CD4-positive, alpha-beta T cell treated with Interleukin-6 at 100 ng/mL for 8 hours (primary cell): ENCODE data around the gene UCN3.

Source experiments
- DNase-seq: peaks from one replicate; pipeline ENCODE4 v3.0.0-alpha.2; 2020; ENCODE audit warnings: mixed read lengths, low spot score

The UCN3 gene

GRCh38 chr10:5364890-5365338 lies at the start of gene UCN3:
UCN3 (plus strand) TSS chr10:5364966; CDS start chr10:5373721, 8,755 bp downstream.
- no peak for DNase-seq

GRCh38 chr10:5317547-5318107 lies 47.1 kb upstream of the UCN3 start:
- peak; percentile 69 for DNase-seq

GRCh38 chr10:5318148-5318547 lies 46.6 kb upstream of the UCN3 start:
- DNase-seq, result no peak

- no peak for DNase-seq
These were observed 44.9 kb upstream of the UCN3 start for GRCh38 chr10:5319863-5320262.

GRCh38 chr10:5321273-5321672 lies 43.5 kb upstream of the UCN3 start:
- no peak for DNase-seq

- DNase-seq, result no peak
These were observed 41.3 kb upstream of the UCN3 start for GRCh38 chr10:5323446-5323845.

GRCh38 chr10:5325076-5325475 lies 39.7 kb upstream of the UCN3 start:
- DNase-seq, result no peak

- DNase-seq, result no peak
These were observed 30.4 kb upstream of the UCN3 start for GRCh38 chr10:5334196-5334880.

- DNase-seq, result no peak
These were observed 26.8 kb upstream of the UCN3 start for GRCh38 chr10:5338010-5338409.

GRCh38 chr10:5343092-5343491 lies 21.7 kb upstream of the UCN3 start:
- no peak for DNase-seq

GRCh38 chr10:5343561-5343960 lies 21.2 kb upstream of the UCN3 start:
- DNase-seq, result peak; percentile 20

GRCh38 chr10:5343979-5344378 lies 20.8 kb upstream of the UCN3 start:
- no peak for DNase-seq

- no peak for DNase-seq
These were observed 20.0 kb upstream of the UCN3 start for GRCh38 chr10:5344746-5345145.

- no peak for DNase-seq
These were observed 17.9 kb upstream of the UCN3 start for GRCh38 chr10:5346881-5347280.

GRCh38 chr10:5349362-5349761 lies 15.4 kb upstream of the UCN3 start:
- DNase-seq, result no peak

GRCh38 chr10:5354068-5354467 lies 10.7 kb upstream of the UCN3 start:
- DNase-seq, result no peak

GRCh38 chr10:5355594-5356301 lies 9.0 kb upstream of the UCN3 start:
- no peak for DNase-seq

- no peak for DNase-seq
These were observed 8.4 kb upstream of the UCN3 start for GRCh38 chr10:5356302-5356763.

- DNase-seq, result no peak
These were observed 4.3 kb upstream of the UCN3 start for GRCh38 chr10:5360318-5360915.

GRCh38 chr10:5361966-5362365 lies 2.8 kb upstream of the UCN3 start:
- DNase-seq, result no peak

- DNase-seq, result no peak
These were observed 1.9 kb upstream of the UCN3 start for GRCh38 chr10:5362873-5363272.

GRCh38 chr10:5364374-5364773 lies 392 bp upstream of the UCN3 start:
- no peak for DNase-seq

GRCh38 chr10:5365928-5366327 lies 1.2 kb downstream of the UCN3 start:
- no peak for DNase-seq
